OCI-LY1 (cell line): ENCODE measurements around the gene AATK.
"Not testable (repeated sequence)": the region's sequence is repeated elsewhere in the genome, so short reads cannot be mapped to it uniquely, and the experiment has no call there.

Experiments
- CTCF ChIP-seq: fragments of 200-600 bp; sonication (generic), shearing (Covaris generic); IDR thresholded peaks from 2 replicates; pipeline ENCODE4 v1.5.1; 2017; ENCODE audit warnings: mild to moderate bottlenecking, antibody characterized with exemption, low read length, moderate library complexity, mixed read lengths
- EZH2 ChIP-seq: fragments of 200-600 bp; sonication (generic), shearing (Covaris generic); IDR thresholded peaks from 2 replicates; pipeline ENCODE4 v1.8.0; 2017; ENCODE audit warnings: borderline replicate concordance, mixed run types, mild to moderate bottlenecking, antibody characterized with exemption, low read length, moderate library complexity, mixed read lengths

- TF ChIP-seq CTCF, EZH2: not testable (repeated sequence)
These were observed 19.8 kb downstream of the AATK start for GRCh38 chr17:81146208-81146607.
